GM20000 (cell line): Measurements from ENCODE around the gene SMPD1.

Experiments used
- DNase-seq: peaks from one replicate; pipeline ENCODE4 v3.0.0; 2012; ENCODE audit warnings: low spot score
- CTCF ChIP-seq: IDR thresholded peaks from 2 replicates; pipeline ENCODE4 v1.5.1; 2012; ENCODE audit warnings: mild to moderate bottlenecking, control low read depth; ENCODE audit errors: extremely low read depth, missing control alignments

SMPD1 gene

GRCh38 chr11:6431861-6432260 lies 41.6 kb downstream of the SMPD1 start:
- TF ChIP-seq CTCF: no peak
- DNase-seq: no peak

DNA sequence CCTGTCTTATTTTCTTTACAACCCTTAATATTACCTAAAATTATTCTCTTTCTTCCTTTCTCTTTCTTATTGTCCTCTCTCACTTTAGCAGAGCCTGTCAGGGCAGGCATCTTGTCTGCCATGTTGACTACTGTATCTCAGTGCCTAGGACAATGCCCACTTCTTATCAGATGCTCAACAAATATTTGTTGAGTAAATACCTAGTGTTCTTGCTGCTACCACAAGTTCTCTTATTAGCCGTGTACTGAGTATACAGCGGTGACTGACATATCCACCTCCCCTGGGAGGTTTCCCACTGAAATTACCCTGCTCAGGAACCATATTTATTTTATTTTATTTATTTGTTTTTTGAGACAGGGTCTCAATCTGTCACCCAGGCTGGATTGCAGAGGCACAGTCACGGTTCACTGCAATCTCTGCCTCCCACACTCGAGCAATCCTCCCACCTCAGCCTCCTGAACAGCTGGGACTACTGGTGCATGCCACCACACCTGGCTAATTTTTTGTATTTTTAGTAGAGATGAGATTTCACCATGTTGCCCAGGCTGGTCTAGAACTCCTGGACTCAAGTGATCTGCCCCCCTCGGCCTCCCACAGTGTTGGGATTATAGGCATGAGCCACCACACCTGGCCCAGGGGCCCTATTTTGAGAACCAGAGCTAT lies 43.9 kb downstream of the SMPD1 start:
- no peak for DNase-seq
- TF ChIP-seq CTCF: no peak

DNA sequence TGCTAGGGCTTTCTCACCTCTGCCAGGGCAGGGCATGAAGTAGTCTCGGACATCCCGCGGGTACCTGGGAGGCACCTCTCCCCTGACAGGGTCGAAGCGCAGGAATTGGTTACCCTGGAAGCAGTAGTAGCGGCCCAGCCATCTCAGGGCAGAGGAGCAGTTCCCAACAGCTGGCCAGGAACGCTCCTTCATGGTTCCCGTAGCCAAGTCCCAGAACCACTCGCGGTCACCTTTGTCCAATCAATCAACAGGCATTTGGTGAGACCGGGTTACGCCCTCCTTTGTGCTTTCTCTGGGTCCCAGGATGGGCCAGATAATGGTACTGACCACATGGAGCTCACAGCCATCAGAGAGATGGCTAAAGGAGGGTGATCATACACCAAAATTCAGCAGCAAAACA lies 47.1 kb downstream of the SMPD1 start:
- TF ChIP-seq CTCF: no peak
- no peak for DNase-seq

- no peak for TF ChIP-seq CTCF
- no peak for DNase-seq
Measured at GRCh38 chr11:6437993-6438392, 47.7 kb downstream of the SMPD1 start.

DNA sequence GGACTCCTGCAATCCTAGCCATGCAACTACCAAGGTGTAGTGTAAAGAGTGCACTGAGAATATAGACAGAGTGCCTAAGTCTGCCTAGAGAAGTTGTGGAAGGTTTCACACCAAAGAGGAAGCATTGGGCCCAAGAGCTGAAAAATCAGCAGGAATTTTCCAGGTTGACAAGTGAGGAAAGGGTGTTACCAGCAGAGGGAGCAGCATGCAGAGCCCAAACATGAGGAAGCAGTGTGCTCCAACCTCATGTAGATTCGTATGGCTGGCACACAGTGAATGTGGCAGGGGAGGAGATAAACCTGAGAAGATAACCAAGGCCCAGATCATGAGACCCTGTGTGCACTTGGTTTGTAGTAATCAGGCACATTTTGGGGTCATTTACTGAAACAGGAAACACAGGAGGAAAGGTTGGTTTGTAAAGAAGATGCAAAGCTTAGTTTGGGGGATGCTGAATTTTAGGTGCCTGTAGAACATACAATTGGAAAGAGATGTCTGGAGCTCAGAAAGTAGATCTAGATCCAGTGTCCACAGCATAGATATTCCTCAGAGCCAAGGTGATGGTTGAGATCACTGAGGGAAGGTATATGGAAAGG lies 48.8 kb downstream of the SMPD1 start:
- peak; percentile 42 for TF ChIP-seq CTCF
- no peak for DNase-seq

DNA sequence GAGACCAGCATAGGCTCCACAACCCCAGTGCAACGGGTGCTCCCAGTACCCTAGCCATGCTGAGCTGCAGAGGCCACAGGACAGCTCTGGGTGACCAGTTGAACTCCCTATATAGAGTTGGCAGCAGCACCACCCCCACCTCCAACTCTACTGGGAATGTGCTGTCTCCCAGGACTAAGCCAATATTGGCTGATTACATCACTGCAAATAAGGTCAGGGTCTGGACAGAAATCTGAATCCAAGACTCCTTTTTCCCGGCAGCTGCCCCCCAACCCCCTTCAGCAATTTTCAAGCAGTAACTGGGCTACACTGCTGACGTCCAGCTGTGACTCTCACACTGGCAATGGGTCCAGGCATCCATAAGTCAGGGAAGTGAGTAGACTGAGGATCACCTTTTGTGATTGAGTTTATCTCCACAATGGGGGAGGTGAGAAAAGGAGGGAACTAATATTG lies 50.7 kb downstream of the SMPD1 start, which contains the start of gene HPX:
HPX (minus strand) TSS at position 82 of the 453 bp plus-strand sequence; CDS start at position 58, 24 bp downstream.
- no peak for DNase-seq
- no peak for TF ChIP-seq CTCF

- TF ChIP-seq CTCF: no peak
- DNase-seq: no peak
Measured at GRCh38 chr11:6442441-6442840, 52.2 kb downstream of the SMPD1 start.
